H1 (cell line): Measurements from ENCODE around the gene TET1. TPM values are rescaled to one million over a fixed set of nuclear protein-coding genes. Genes with fewer than 3 reads are reported as not detected.

Experiments
- CTCF ChIA-PET: fragments of 300-600 bp; sonication (Branson Sonifier 250); formaldehyde crosslinking; loops from one replicate; lab custom pipeline; 2021; ENCODE audit not compliant: partially characterized antibody; lab: Charles Lee
- POLR2A ChIA-PET: fragments of 300-600 bp; sonication (Branson Sonifier 250); formaldehyde crosslinking; loops from one replicate; lab custom pipeline; 2021; ENCODE audit warnings: inconsistent platforms; ENCODE audit not compliant: partially characterized antibody; lab: Charles Lee
- DNase-seq, 2 experiments: peaks; one replicate each; pipeline versions ENCODE4 v3.0.0 to v3.0.0-alpha.2; 2010 to 2022; ENCODE audit warnings: low spot score in 2 of 2, low read depth in 1 of 2, mixed read lengths in 1 of 2
- FAIRE-seq: peaks from 2 replicates; lab custom pipeline; 2011; peaks lifted over from hg19 to GRCh38; lab: Jason Lieb, UNC
- H2AFZ ChIP-seq: 2 replicates; pipeline ENCODE4 v1.8.1; 2012; ENCODE audit warnings: low read length, inconsistent platforms
- H2AK5ac ChIP-seq: 2 replicates; pipeline ENCODE4 v1.6.1; 2013; ENCODE audit warnings: low read depth, low read length
- H2BK120ac ChIP-seq: replicated peaks from 2 replicates; pipeline ENCODE3; 2013; ENCODE audit warnings: low read depth, low read length, inconsistent platforms
- H2BK12ac ChIP-seq: 2 replicates; pipeline ENCODE4 v1.6.1; 2013; ENCODE audit warnings: low read depth, low read length
- H2BK15ac ChIP-seq: 2 replicates; pipeline ENCODE4 v1.6.1; 2013; ENCODE audit warnings: low read length
- H2BK20ac ChIP-seq: 2 replicates; pipeline ENCODE4 v1.6.1; 2013; ENCODE audit warnings: low read length
- H2BK5ac ChIP-seq: 2 replicates; pipeline ENCODE4 v1.6.1; 2013; ENCODE audit warnings: low read depth, low read length
- H3K14ac ChIP-seq: 2 replicates; pipeline ENCODE4 v1.6.1; 2013; ENCODE audit warnings: inconsistent platforms; ENCODE audit not compliant: insufficient read length
- H3K18ac ChIP-seq: 2 replicates; pipeline ENCODE4 v1.6.1; 2013; ENCODE audit warnings: low read length; ENCODE audit errors: extremely low read depth
- H3K23ac ChIP-seq: 2 replicates; pipeline ENCODE4 v1.6.1; 2013; ENCODE audit warnings: inconsistent platforms; ENCODE audit not compliant: insufficient read length
- H3K23me2 ChIP-seq: 2 replicates; pipeline ENCODE4 v1.6.1; 2013; ENCODE audit warnings: low read depth, low read length
- H3K27ac ChIP-seq: 2 replicates; pipeline ENCODE4 v1.6.1; 2011; ENCODE audit warnings: low read depth, low read length, inconsistent platforms
- H3K27me3 ChIP-seq, 4 experiments: replicated peaks in 1 of 4; 1 replicate in 1 of 4; 2 replicates in 3 of 4; pipeline versions ENCODE4 v1.6.1 to v1.8.1; 2011 to 2013; ENCODE audit warnings: low read length in 3 of 4, mild to moderate bottlenecking in 3 of 4, inconsistent platforms in 2 of 4, mixed read lengths in 2 of 4, moderate library complexity in 1 of 4; ENCODE audit not compliant: control insufficient read depth in 3 of 4, insufficient read depth in 3 of 4; ENCODE audit errors: extremely low read depth in 1 of 4
- H3K36me3 ChIP-seq, 4 experiments: 2 replicates each; pipeline versions ENCODE4 v1.6.1 to v1.8.1; 2011 to 2013; ENCODE audit warnings: mild to moderate bottlenecking in 4 of 4, low read length in 3 of 4, moderate library complexity in 2 of 4, control low read depth in 1 of 4, inconsistent platforms in 1 of 4; ENCODE audit not compliant: insufficient read depth in 4 of 4, control insufficient read depth in 2 of 4
- H3K4ac ChIP-seq: replicated peaks from 2 replicates; pipeline ENCODE3; 2013; ENCODE audit warnings: low read length, low read depth, mixed read lengths, inconsistent platforms; ENCODE audit not compliant: insufficient read length
- H3K4me1 ChIP-seq, 4 experiments: replicated peaks in 1 of 4; 1 replicate in 1 of 4; 2 replicates in 3 of 4; pipeline versions ENCODE4 v1.6.1 to v1.8.1; 2011 to 2013; ENCODE audit warnings: low read length in 3 of 4, inconsistent platforms in 2 of 4, mixed read lengths in 1 of 4; ENCODE audit not compliant: insufficient read depth in 4 of 4, control insufficient read depth in 3 of 4
- H3K4me2 ChIP-seq, 2 experiments: 2 replicates each; pipeline versions ENCODE4 v1.6.1 to v1.8.1; 2011 to 2013; ENCODE audit warnings: low read depth in 2 of 2, low read length in 2 of 2, control low read depth in 1 of 2, inconsistent platforms in 1 of 2, mild to moderate bottlenecking in 1 of 2; ENCODE audit not compliant: insufficient read depth in 1 of 2
- H3K4me3 ChIP-seq, 4 experiments: fragments of 200-600, 300-600 bp in 1 of 4; sonication (generic), shearing (Covaris generic), sonication (Bioruptor Twin) in 1 of 4; 2 replicates each; pipeline versions ENCODE4 v1.5.1 to v1.8.1; 2011 to 2016; ENCODE audit warnings: low read length in 4 of 4, low read depth in 3 of 4, control low read depth in 2 of 4, inconsistent platforms in 2 of 4, mild to moderate bottlenecking in 2 of 4, mixed read lengths in 1 of 4, moderate library complexity in 1 of 4; ENCODE audit not compliant: insufficient read depth in 2 of 4; ENCODE audit errors: extremely low read depth in 1 of 4
- H3K56ac ChIP-seq: replicated peaks from 2 replicates; pipeline ENCODE3; 2013; ENCODE audit warnings: low read depth, mild to moderate bottlenecking, mixed read lengths, low read length, inconsistent platforms; ENCODE audit not compliant: insufficient read length
- H3K79me1 ChIP-seq: 2 replicates; pipeline ENCODE4 v1.6.1; 2013; ENCODE audit warnings: low read depth, low read length, control low read depth
- H3K79me2 ChIP-seq, 2 experiments: 2 replicates each; pipeline versions ENCODE4 v1.6.1 to v1.8.1; 2012 to 2013; ENCODE audit warnings: low read length in 2 of 2, mild to moderate bottlenecking in 2 of 2, inconsistent platforms in 1 of 2; ENCODE audit not compliant: insufficient read depth in 2 of 2, control insufficient read depth in 1 of 2
- H3K9ac ChIP-seq, 4 experiments: replicated peaks in 1 of 4; 1 replicate in 1 of 4; 2 replicates in 3 of 4; pipeline versions ENCODE4 v1.6.1 to v1.8.1; 2011 to 2013; ENCODE audit warnings: low read depth in 3 of 4, low read length in 3 of 4, control low read depth in 2 of 4, mild to moderate bottlenecking in 2 of 4, moderate library complexity in 2 of 4, inconsistent platforms in 1 of 4; ENCODE audit errors: extremely low read depth in 1 of 4
- H3K9me3 ChIP-seq, 2 experiments: 2 replicates each; pipeline versions ENCODE4 v1.6.1 to v1.8.1; 2012 to 2013; ENCODE audit warnings: mild to moderate bottlenecking in 2 of 2, moderate library complexity in 2 of 2, control low read depth in 1 of 2, inconsistent platforms in 1 of 2, low read depth in 1 of 2, low read length in 1 of 2, mixed read lengths in 1 of 2; ENCODE audit not compliant: insufficient read depth in 2 of 2
- H4K20me1 ChIP-seq, 2 experiments: replicated peaks in 1 of 2; 2 replicates each; pipeline versions ENCODE3 to v1.8.1; 2011 to 2013; ENCODE audit warnings: inconsistent platforms in 2 of 2, low read length in 2 of 2, mild to moderate bottlenecking in 1 of 2; ENCODE audit not compliant: insufficient read depth in 2 of 2, control insufficient read depth in 1 of 2
- H4K5ac ChIP-seq: 2 replicates; pipeline ENCODE4 v1.6.1; 2013; ENCODE audit warnings: low read length, low read depth, mixed read lengths, inconsistent platforms; ENCODE audit not compliant: insufficient read length
- H4K8ac ChIP-seq: 2 replicates; pipeline ENCODE4 v1.8.0; 2013; ENCODE audit warnings: mild to moderate bottlenecking, moderate library complexity, low read length, inconsistent platforms; ENCODE audit not compliant: insufficient read depth; ENCODE audit errors: extremely low read depth
- H4K91ac ChIP-seq: replicated peaks from 2 replicates; pipeline ENCODE3; 2013; ENCODE audit warnings: low read length, mixed read lengths, inconsistent platforms; ENCODE audit not compliant: insufficient read length
- BACH1 ChIP-seq: IDR thresholded peaks from 2 replicates; pipeline ENCODE4 v1.6.1; 2012; ENCODE audit warnings: low read length, improper control_type of control experiment
- MAX ChIP-seq: IDR thresholded peaks from 2 replicates; pipeline ENCODE4 v1.6.1; 2012; ENCODE audit warnings: inconsistent platforms
- POLR2A ChIP-seq, 2 experiments: IDR thresholded peaks; 1 replicate in 1 of 2; 2 replicates in 1 of 2; pipeline ENCODE4 v1.6.1; 2011; ENCODE audit warnings: low read depth in 2 of 2, low read length in 2 of 2, mild to moderate bottlenecking in 2 of 2; ENCODE audit errors: control extremely low read depth in 1 of 2
- SIN3A ChIP-seq, 2 experiments: IDR thresholded peaks in 1 of 2; conservative IDR thresholded peaks in 1 of 2; 2 replicates each; pipeline ENCODE4 v1.6.1; 2011 to 2012; ENCODE audit warnings: low read length in 2 of 2, improper control_type of control experiment in 1 of 2, low read depth in 1 of 2, mild to moderate bottlenecking in 1 of 2
- WGBS, 2 experiments: shearing (Covaris generic) in 1 of 2; methylation state at CpG; one replicate each; pipeline versions ENCODE4 v1.1.6 to v1.1.7; 2013 to 2015; ENCODE audit warnings: low lambda C conversion rate in 2 of 2, mixed read lengths in 2 of 2, inconsistent platforms in 1 of 2, low coverage in 1 of 2, missing lambda C conversion rate in 1 of 2; ENCODE audit not compliant: insufficient replicate concordance in 2 of 2, insufficient coverage in 1 of 2, insufficient read length in 1 of 2; ENCODE audit errors: extremely low coverage in 1 of 2, missing lambda C conversion rate in 1 of 2; 5-methylcytosine and 5-hydroxymethylcytosine counted together
- polyA plus RNA-seq, 7 experiments: library from polyadenylated mRNA; depleted of rRNA in 3 of 7; stranded (reverse) in 5 of 7; unstranded in 2 of 7; fragments of >200 nt in 5 of 7; fragments of 200-250 nt in 2 of 7; gene quantifications; 1 replicate in 5 of 7; 2 replicates in 1 of 7; 4 replicates in 1 of 7; pipeline versions ENCODE4 v1.2.1 to v1.2.3, GENCODE V29; 2011 to 2013; ENCODE audit warnings: missing spikeins in 2 of 7, mixed read lengths in 2 of 7
- total RNA-seq: library from RNA; stranded (reverse); fragmentation: NEBNext Ultra II Directional; extraction: Animal tissue kit (Norgen Biotek cat#: 25700); gene quantifications from 2 replicates; pipeline ENCODE4 v1.2.1, GENCODE V29; 2021
- TF ChIP-seq, protein P1 (sequence below): IDR thresholded peaks from 2 replicates; pipeline ENCODE4 v1.6.1; 2011; ENCODE audit warnings: low read length, improper control_type of control experiment

The TET1 gene
- total and polyA plus RNA-seq, 2 of the 8 experiments (the other 6 are each of a cell fraction or from before 2014, with no cell fraction given): 15.2 to 69.3 TPM

DNA sequence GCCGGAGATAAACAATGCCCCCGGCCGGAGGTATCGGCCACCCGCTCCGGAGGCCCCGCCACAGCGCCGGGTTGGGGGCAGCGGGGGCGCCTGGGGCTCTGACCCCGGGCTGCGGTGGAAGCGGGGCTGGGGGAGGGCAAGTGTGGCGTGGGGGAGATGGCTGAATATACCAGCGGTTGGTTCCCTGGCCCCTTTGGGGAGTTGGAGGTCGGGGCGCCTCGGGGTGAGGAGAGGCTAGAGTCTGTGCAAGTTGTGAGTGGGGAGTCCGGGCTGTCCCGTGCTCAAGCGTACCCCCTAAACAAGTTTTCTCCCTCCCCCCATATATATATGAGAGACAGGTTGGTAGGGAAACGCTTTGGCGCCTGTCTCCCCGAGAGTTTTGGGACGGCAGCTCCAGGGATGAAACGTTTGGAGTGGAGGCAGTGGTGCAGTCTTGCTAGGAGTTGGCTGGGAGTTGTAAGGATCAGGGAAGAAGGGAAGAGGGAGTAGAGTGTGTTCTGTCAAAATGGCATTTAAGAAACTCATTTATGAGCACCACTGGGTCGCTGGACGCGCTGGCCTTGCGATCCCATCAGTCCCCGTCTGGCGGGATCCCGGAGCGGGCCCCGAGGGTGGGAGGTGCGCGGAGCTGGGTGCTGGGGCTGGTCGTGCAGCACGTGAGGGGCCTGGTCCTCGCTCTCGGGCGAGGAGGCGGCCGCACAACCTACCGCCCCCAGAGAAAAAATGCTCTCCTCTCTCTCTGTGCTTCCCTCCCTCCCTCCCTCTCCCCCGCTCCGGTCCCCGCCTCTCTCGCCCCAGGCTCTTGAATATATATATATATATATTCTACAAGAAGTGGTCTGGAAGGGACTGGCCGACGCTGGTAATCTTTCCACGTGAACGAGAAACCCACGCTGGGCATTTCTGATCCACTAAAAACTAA, 1.1 kb downstream of the TET1 start:
- CTCF ChIA-PET: interaction anchor here (1.0 kb wide), 1 partner anchor 16 kb away, joined by 5 read pairs; no protein-coding TSS in a partner anchor

More for the DNA sequence above, 1.1 kb downstream of the TET1 start:
- Histone ChIP-seq H3K4me2 (peak overlapping the region; percentile 84 to 91), H2BK12ac (0 out of 2 replicates have a peak overlapping the region, but pooled peaks have one; percentile 60), H4K5ac (no peak overlapping the region), H3K18ac (peak overlapping the region; percentile 95), H4K20me1 (peaks cover 2 to 5% of the 10 kb centered on the region in 2 experiments), H3K23me2 (peaks cover 13% of the 10 kb centered on the region), H2BK20ac (no peak overlapping the region), H3K4ac (no peak overlapping the region), H3K9me3 (no peaks in the 10 kb centered on the region), H3K27ac (peak overlapping the region; percentile 64; the same call in 1 of the 2 replicates), H3K4me1 (peaks cover 0 to 20% (median 8%) of the 10 kb centered on the region in 4 experiments; a peak in 6 of 7 replicates), H3K23ac (no peak overlapping the region), H2BK15ac (peak overlapping the region; percentile 16; the same call in 1 of the 2 replicates), H4K91ac (peak overlapping the region; percentile 68), H4K8ac (peak overlapping the region; percentile 88), H3K79me2 (peaks cover 23 to 59% of the 10 kb centered on the region in 2 experiments), H3K56ac (peak overlapping the region; percentile 18), H2AFZ (no peak overlapping the region), H3K27me3 (no peaks in the 10 kb centered on the region), H3K36me3 (0 out of 8 replicates have a peak, but pooled peaks cover 0 to 3% (median 0%) of the 10 kb centered on the region in 4 experiments), H3K4me3 (peak overlapping the region; percentile 88 to 98 (median 94)), H3K79me1 (peaks cover 3% of the 10 kb centered on the region; the same call in 1 of the 2 replicates), H3K14ac (peak overlapping the region; percentile 95), H3K9ac (peak overlapping the region; percentile 71 to 91 (median 80)), H2BK120ac (no peak overlapping the region), H2AK5ac (0 out of 2 replicates have a peak overlapping the region, but pooled peaks have one; percentile 82), H2BK5ac (peak overlapping the region; percentile 16; the same call in 1 of the 2 replicates)
- FAIRE-seq (no peak), DNase-seq (peak in 1 of 2 experiments; percentile 64)
- WGBS, 2 experiments: 1% methylated on average over 23 of the region's 55 CpGs; no CpG with 5 or more reads in 1 of the 2 experiments
- POLR2A ChIA-PET: interaction anchor here (0.7 to 2.8 kb wide), 18 partner anchors 8 to 340 kb away, joined by 3 to 14 read pairs (median 4); partner anchors contain the start of genes CCAR1, DDX50 and SLC25A16
- TF ChIP-seq BACH1 (no peak), POLR2A (IDR thresholded peaks at IDR 0.05; ENCODE audit: control extremely low read depth in 1 of 2, low read depth in 2 of 2, low read length in 2 of 2) (peak in 1 of 2 experiments; percentile 29; a peak in 1 of 3 replicates), SIN3A (conservative IDR thresholded peaks at IDR 0.05 in 1 of 2, IDR thresholded peaks at IDR 0.05 in 1 of 2; ENCODE audit: low read depth in 1 of 2, low read length in 2 of 2) (0 out of 4 replicates have a peak, but pooled peaks of 1 of the 2 experiments have one; percentile 15), MAX (peak; percentile 51)
- TF ChIP-seq, protein P1, sequence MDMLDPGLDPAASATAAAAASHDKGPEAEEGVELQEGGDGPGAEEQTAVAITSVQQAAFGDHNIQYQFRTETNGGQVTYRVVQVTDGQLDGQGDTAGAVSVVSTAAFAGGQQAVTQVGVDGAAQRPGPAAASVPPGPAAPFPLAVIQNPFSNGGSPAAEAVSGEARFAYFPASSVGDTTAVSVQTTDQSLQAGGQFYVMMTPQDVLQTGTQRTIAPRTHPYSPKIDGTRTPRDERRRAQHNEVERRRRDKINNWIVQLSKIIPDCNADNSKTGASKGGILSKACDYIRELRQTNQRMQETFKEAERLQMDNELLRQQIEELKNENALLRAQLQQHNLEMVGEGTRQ: no peak
